Upper lobe of left lung (tissue), 6 donors: ENCODE measurements around the gene ENTPD5. TPM values are rescaled to one million over a fixed set of nuclear protein-coding genes. Genes with fewer than 3 reads are reported as not detected.

Experiments
- ATAC-seq, 2 donors: fragments of 200-7000 bp; cut with Tn5 transposase; one replicate each; pipeline ENCODE4 v1.9.1; 2022; ENCODE audit warnings: mild to moderate bottlenecking in 2 of 2, moderate library complexity in 2 of 2; ENCODE audit not compliant: low FRiP score in 2 of 2
- DNase-seq, 2 donors: peaks; one replicate each; pipeline ENCODE4 v3.0.0-alpha.2; 2019 to 2020
- H3K27ac ChIP-seq, 4 donors: fragments of 200-600 bp; sonication (generic); one replicate each; pipeline ENCODE4 v1.5.1; 2016 to 2019
- H3K27me3 ChIP-seq, 4 donors: fragments of 200-600 bp; sonication (generic); one replicate each; pipeline ENCODE4 v1.5.1; 2017 to 2019
- H3K36me3 ChIP-seq, 4 donors: fragments of 200-600 bp; sonication (generic); one replicate each; pipeline ENCODE4 v1.5.1; 2016 to 2019
- H3K4me1 ChIP-seq, 4 donors: fragments of 200-600 bp; sonication (generic); one replicate each; pipeline ENCODE4 v1.5.1; 2018 to 2019
- H3K4me3 ChIP-seq, 4 donors: fragments of 200-600 bp; sonication (generic); one replicate each; pipeline ENCODE4 v1.5.1; 2017 to 2019; ENCODE audit warnings: mild to moderate bottlenecking in 2 of 4, moderate library complexity in 1 of 4
- H3K9me3 ChIP-seq, 4 donors: fragments of 200-600 bp; sonication (generic); one replicate each; pipeline ENCODE4 v1.5.1; 2018 to 2019
- EP300 ChIP-seq, 4 donors: sonication (generic); formaldehyde crosslinking; IDR thresholded peaks; one replicate each; pipeline ENCODE4 v1.5.1; 2017; ENCODE audit warnings: antibody characterized with exemption in 4 of 4, control low read depth in 2 of 4
- POLR2A ChIP-seq, 4 donors: fragments of 450-650 bp; IDR thresholded peaks; one replicate each; pipeline ENCODE4 v1.5.1; 2016 to 2017; ENCODE audit warnings: antibody characterized with exemption in 4 of 4, mild to moderate bottlenecking in 2 of 4
- POLR2AphosphoS5 ChIP-seq, 2 donors: sonication (generic); formaldehyde crosslinking; IDR thresholded peaks; one replicate each; pipeline ENCODE4 v1.5.1; 2017; ENCODE audit warnings: antibody characterized with exemption in 2 of 2
- WGBS, 2 donors: methylation state at CpG; one replicate each; pipeline ENCODE4 v1.1.5; 2017 to 2018; 5-methylcytosine and 5-hydroxymethylcytosine counted together
- total RNA-seq, 6 donors: library from RNA; depleted of rRNA in 4 of 6; stranded (reverse); fragments of >200 nt in 4 of 6; gene quantifications; one replicate each; pipeline versions ENCODE4 v1.1.0 to v1.2.1, GENCODE V29; 2016 to 2021
- TF ChIP-seq, protein P1 (sequence below), 6 experiments: fragments of 450-650 bp in 4 of 6; fragments of 200-600 bp in 2 of 6; sonication (generic) in 2 of 6; IDR thresholded peaks; one replicate each; pipeline ENCODE4 v1.5.1; 2016 to 2019; ENCODE audit warnings: antibody characterized with exemption in 6 of 6
- donor health status: DM: no; HTN: no; CAD: no; lungs with moderate emphysema.
- donor health status: DM: no; HTN: yes; CAD: no; lungs with severe emphysema.

The ENTPD5 gene
- total RNA-seq, 6 donors from 2014 or later, result 5.2 to 22.0 (median 12.9) TPM

DNA sequence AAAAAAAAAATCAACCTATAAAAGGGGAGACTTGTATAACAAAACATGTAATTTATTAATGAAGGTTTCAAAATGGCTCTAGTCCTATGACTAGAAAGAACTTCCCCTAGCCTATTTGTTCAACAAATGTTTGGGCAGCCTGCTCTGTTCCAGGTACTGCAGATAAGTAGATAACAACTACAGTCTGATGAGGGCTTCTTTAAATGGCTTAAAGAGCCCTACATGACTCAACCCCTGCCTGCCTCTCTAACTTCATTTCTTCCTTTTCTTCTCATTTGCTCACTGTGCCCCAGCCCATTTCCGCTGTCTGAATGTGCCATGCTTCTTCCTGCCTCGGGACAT, 43.7 kb upstream of the ENTPD5 start:
- TF ChIP-seq POLR2A (IDR thresholded peaks at IDR 0.05) (no peak), EP300 (IDR thresholded peaks at IDR 0.05) (no peak), POLR2AphosphoS5 (IDR thresholded peaks at IDR 0.05) (no peak)
- TF ChIP-seq, protein P1, sequence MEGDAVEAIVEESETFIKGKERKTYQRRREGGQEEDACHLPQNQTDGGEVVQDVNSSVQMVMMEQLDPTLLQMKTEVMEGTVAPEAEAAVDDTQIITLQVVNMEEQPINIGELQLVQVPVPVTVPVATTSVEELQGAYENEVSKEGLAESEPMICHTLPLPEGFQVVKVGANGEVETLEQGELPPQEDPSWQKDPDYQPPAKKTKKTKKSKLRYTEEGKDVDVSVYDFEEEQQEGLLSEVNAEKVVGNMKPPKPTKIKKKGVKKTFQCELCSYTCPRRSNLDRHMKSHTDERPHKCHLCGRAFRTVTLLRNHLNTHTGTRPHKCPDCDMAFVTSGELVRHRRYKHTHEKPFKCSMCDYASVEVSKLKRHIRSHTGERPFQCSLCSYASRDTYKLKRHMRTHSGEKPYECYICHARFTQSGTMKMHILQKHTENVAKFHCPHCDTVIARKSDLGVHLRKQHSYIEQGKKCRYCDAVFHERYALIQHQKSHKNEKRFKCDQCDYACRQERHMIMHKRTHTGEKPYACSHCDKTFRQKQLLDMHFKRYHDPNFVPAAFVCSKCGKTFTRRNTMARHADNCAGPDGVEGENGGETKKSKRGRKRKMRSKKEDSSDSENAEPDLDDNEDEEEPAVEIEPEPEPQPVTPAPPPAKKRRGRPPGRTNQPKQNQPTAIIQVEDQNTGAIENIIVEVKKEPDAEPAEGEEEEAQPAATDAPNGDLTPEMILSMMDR (IDR thresholded peaks at IDR 0.05), result no peak
- 86 to 93% methylated on average over 2 of the region's 2 CpGs for WGBS, 2 donors
- Histone ChIP-seq H3K27me3 (no peaks in the 10 kb centered on the region), H3K9me3 (no peaks in the 10 kb centered on the region), H3K27ac (no peak overlapping the region), H3K4me3 (no peak overlapping the region), H3K4me1 (no peaks in the 10 kb centered on the region), H3K36me3 (peaks cover 6 to 90% (median 42%) of the 10 kb centered on the region in 4 donors)
- ATAC-seq, result no peak
- DNase-seq, result no peak

DNA sequence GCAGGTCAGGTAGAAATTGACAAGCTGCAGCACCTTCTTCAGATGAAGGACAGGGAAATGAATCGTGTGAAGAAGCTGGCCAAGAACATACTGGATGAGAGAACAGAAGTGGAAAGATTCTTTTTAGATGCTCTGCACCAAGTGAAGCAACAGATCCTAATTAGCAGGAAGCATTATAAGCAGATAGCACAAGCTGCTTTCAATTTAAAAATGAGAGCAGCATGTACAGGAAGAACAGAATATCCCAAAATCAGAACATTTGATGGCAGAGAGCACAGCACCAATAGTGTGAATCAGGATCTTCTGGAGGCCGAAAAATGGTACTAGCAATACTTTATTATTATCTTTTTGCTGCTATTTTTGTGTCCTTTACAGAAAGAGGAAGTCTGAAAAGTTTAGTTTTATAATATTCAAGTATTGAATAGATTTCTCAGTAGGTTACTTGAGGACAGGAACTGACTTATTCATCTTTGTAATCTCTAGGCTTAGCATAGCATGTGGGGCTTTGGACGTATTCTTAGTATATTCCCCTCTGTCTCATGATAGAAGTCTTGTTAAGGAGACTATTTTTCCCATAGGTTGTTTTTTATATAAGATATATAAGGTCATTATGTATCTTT, 30.9 kb upstream of the ENTPD5 start:
- 56 to 60% methylated on average over 3 of the region's 3 CpGs for WGBS, 2 donors
- Histone ChIP-seq H3K4me1 (no peaks in the 10 kb centered on the region), H3K27ac (no peak overlapping the region), H3K9me3 (no peaks in the 10 kb centered on the region), H3K36me3 (no peaks in the 10 kb centered on the region), H3K27me3 (no peaks in the 10 kb centered on the region), H3K4me3 (no peak overlapping the region)
- DNase-seq, result no peak
- no peak for ATAC-seq
- TF ChIP-seq POLR2A (IDR thresholded peaks at IDR 0.05) (no peak), EP300 (IDR thresholded peaks at IDR 0.05) (no peak), POLR2AphosphoS5 (IDR thresholded peaks at IDR 0.05) (no peak)
- TF ChIP-seq, protein P1 (IDR thresholded peaks at IDR 0.05), result no peak

DNA sequence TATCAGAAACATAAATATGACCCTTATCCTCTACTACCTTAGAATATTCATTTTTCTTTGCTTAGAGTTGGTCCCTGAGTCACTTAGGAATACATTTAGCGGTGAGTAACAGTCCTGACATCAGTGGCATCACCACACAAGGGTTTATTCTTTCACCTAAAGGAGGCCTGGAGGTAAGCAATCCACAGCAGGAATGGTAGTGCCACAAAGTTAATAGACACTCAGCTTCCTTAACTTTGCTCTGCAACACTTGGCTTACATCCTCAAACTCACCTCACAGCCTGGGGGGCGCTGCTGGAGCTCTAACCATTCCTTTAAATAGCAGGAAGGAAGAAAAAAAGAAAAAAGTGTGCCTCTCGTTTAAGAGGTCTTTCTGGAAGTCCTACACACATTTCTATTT, 29.2 kb upstream of the ENTPD5 start:
- Histone ChIP-seq H3K27me3 (no peaks in the 10 kb centered on the region), H3K9me3 (no peaks in the 10 kb centered on the region), H3K4me1 (no peaks in the 10 kb centered on the region), H3K4me3 (no peak overlapping the region), H3K27ac (no peak overlapping the region), H3K36me3 (no peaks in the 10 kb centered on the region)
- TF ChIP-seq, protein P1 (IDR thresholded peaks at IDR 0.05), result no peak
- TF ChIP-seq POLR2A (IDR thresholded peaks at IDR 0.05), result no peak
- no peak for TF ChIP-seq POLR2AphosphoS5 (IDR thresholded peaks at IDR 0.05)
- TF ChIP-seq EP300 (IDR thresholded peaks at IDR 0.05), result no peak
- ATAC-seq, result no peak
- no peak for DNase-seq
- 56 to 59% methylated on average over 3 of the region's 3 CpGs for WGBS, 2 donors

DNA sequence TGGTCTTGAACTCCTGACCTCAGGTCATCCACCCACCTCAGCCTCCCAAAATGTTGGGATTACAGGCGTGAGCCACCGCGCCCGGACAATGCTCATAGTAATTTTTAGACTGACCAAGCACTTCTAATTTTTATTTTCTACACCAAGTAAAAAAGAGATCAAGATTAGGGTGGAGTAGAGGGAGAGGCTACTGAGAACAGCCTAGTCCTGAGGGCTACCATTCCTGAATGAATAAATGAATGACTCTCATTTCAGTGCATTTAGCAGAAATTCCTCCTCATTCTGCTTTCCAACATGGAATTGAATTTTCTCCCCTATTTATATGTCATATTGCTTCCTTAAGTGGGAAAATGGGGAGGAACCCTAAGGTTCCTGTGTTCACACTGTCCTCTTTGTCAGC, 26.4 kb upstream of the ENTPD5 start:
- ATAC-seq (no peak), DNase-seq (no peak)
- WGBS, 2 donors, result 99 to 100% methylated on average over 4 of the region's 4 CpGs
- no peak overlapping the region for H3K4me3 ChIP-seq
- no peaks in the 10 kb centered on the region for H3K4me1 ChIP-seq
- TF ChIP-seq POLR2A (IDR thresholded peaks at IDR 0.05), result no peak
- TF ChIP-seq EP300 (IDR thresholded peaks at IDR 0.05), result no peak
- TF ChIP-seq POLR2AphosphoS5 (IDR thresholded peaks at IDR 0.05), result no peak
- TF ChIP-seq, protein P1 (IDR thresholded peaks at IDR 0.05), result no peak
- no peak overlapping the region for H3K27ac ChIP-seq
- no peaks in the 10 kb centered on the region for H3K27me3 ChIP-seq
- H3K9me3 ChIP-seq, result no peaks in the 10 kb centered on the region
- H3K36me3 ChIP-seq, result no peaks in the 10 kb centered on the region

DNA sequence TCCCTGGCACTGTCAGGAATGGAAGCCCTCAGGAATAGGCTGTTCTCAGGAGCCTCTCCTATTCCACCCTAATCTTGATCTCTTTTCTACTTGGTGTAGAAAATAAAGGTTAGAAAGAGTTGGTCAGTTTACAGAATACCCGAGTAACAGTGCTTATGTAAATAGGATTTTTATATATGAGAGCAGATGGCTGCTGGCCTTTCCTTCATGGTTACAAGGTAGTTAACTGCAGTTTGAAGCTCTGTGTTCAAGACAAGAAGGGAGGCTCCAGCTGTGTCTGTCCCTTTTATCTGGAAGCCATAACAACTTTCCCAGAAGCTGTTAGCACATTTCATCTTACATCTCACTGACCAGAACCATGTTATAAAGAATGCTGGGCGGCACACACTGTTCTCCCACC, 23.2 kb upstream of the ENTPD5 start:
- Histone ChIP-seq H3K27me3 (no peaks in the 10 kb centered on the region), H3K9me3 (no peaks in the 10 kb centered on the region), H3K4me1 (no peaks in the 10 kb centered on the region), H3K36me3 (no peaks in the 10 kb centered on the region), H3K4me3 (no peak overlapping the region), H3K27ac (no peak overlapping the region)
- WGBS, 2 donors, result 64 to 85% methylated on average over 2 of the region's 2 CpGs
- TF ChIP-seq, protein P1 (IDR thresholded peaks at IDR 0.05), result no peak
- TF ChIP-seq POLR2A (IDR thresholded peaks at IDR 0.05), result no peak
- TF ChIP-seq POLR2AphosphoS5 (IDR thresholded peaks at IDR 0.05), result no peak
- no peak for TF ChIP-seq EP300 (IDR thresholded peaks at IDR 0.05)
- ATAC-seq, result no peak
- DNase-seq, result no peak
